ENCODE measurements around the gene GMNN. TPM values are rescaled to one million over a fixed set of nuclear protein-coding genes. Genes with fewer than 3 reads are reported as not detected.
"Not testable (repeated sequence)": the region's sequence is repeated elsewhere in the genome, so short reads cannot be mapped to it uniquely, and the experiment has no call there.

GMNN gene
- total RNA-seq, 2 experiments from 2014 or later, result 80.5 to 82.6 TPM

GRCh38 chr6:24759718-24760117 is 15.0 kb upstream of the GMNN start:
- ChIA-PET POLR2A (no interaction called here), CTCF (no interaction called here)

- CTCF ChIA-PET, result no interaction called here
Measured at GRCh38 chr6:24760210-24760609, 14.5 kb upstream of the GMNN start.

GRCh38 chr6:24761193-24761835 is 13.4 kb upstream of the GMNN start:
- ChIA-PET CTCF (interaction anchor here (0.8 kb wide), 1 partner anchor 16 kb away, joined by 3 read pairs; no protein-coding TSS in a partner anchor), POLR2A (no interaction called here)

More at GRCh38 chr6:24760210-24760609, 14.5 kb upstream of the GMNN start:
- POLR2A ChIA-PET, result no interaction called here

- ChIA-PET POLR2A (no interaction called here), CTCF (no interaction called here)
Measured at GRCh38 chr6:24761851-24762250, 12.9 kb upstream of the GMNN start.

- CTCF ChIA-PET, result no interaction called here
- POLR2A ChIA-PET, result no interaction called here
Measured at GRCh38 chr6:24763578-24763977, 11.2 kb upstream of the GMNN start.

- CTCF ChIA-PET, result interaction anchor here (1.8 kb wide), 1 partner anchor 183 kb away, joined by 8 read pairs; no protein-coding TSS in a partner anchor
- POLR2A ChIA-PET, result interaction anchor here (0.7 kb wide), 1 partner anchor 46 kb away, joined by 4 read pairs; the partner anchor contains the start of gene C6orf62
Measured at GRCh38 chr6:24764833-24765828, 9.6 kb upstream of the GMNN start.

- CTCF ChIA-PET, result interaction anchor here (1.1 to 1.8 kb wide), 2 partner anchors 48 to 184 kb away, joined by 3 to 8 read pairs; no protein-coding TSS in a partner anchor
- POLR2A ChIA-PET, result not testable (repeated sequence)
Measured at GRCh38 chr6:24765968-24766367, 8.8 kb upstream of the GMNN start.

GRCh38 chr6:24766680-24767462 is 7.9 kb upstream of the GMNN start:
- CTCF ChIA-PET, result interaction anchor here (0.7 to 1.8 kb wide), 5 partner anchors 49 to 1444 kb away, joined by 3 to 8 read pairs (median 3); no protein-coding TSS in a partner anchor
- POLR2A ChIA-PET, result no interaction called here

- POLR2A ChIA-PET, result no interaction called here
- CTCF ChIA-PET, result no interaction called here
Measured at GRCh38 chr6:24768361-24768760, 6.4 kb upstream of the GMNN start.

- ChIA-PET POLR2A (interaction anchor here (0.9 to 1.6 kb wide), 3 partner anchors 9 to 54 kb away, joined by 3 to 6 read pairs (median 5); no protein-coding TSS in a partner anchor), CTCF (interaction anchor here (0.7 to 1.5 kb wide), 2 partner anchors 32 to 53 kb away, joined by 3 to 4 read pairs; no protein-coding TSS in a partner anchor)
Measured at GRCh38 chr6:24775520-24776058, 852 bp downstream of the GMNN start.

- POLR2A ChIA-PET, result no interaction called here
- CTCF ChIA-PET, result no interaction called here
Measured at GRCh38 chr6:24777227-24777626, 2.5 kb downstream of the GMNN start.

GRCh38 chr6:24778121-24778520 is 3.4 kb downstream of the GMNN start:
- POLR2A ChIA-PET, result no interaction called here
- CTCF ChIA-PET, result no interaction called here

- ChIA-PET CTCF (interaction anchor here (0.8 kb wide), 1 partner anchor 34 kb away, joined by 3 read pairs; no protein-coding TSS in a partner anchor), POLR2A (no interaction called here)
Measured at GRCh38 chr6:24778878-24779277, 4.1 kb downstream of the GMNN start.

- CTCF ChIA-PET, result interaction anchor here (0.8 kb wide), 1 partner anchor 35 kb away, joined by 3 read pairs; no protein-coding TSS in a partner anchor
- POLR2A ChIA-PET, result no interaction called here
Measured at GRCh38 chr6:24779416-24780016, 4.8 kb downstream of the GMNN start.

GRCh38 chr6:24780206-24780605 is 5.5 kb downstream of the GMNN start:
- POLR2A ChIA-PET, result no interaction called here
- CTCF ChIA-PET, result no interaction called here

GRCh38 chr6:24788031-24788665 is 13.4 kb downstream of the GMNN start:
- POLR2A ChIA-PET, result no interaction called here
- CTCF ChIA-PET, result no interaction called here

GRCh38 chr6:24795106-24795505 is 20.4 kb downstream of the GMNN start:
- CTCF ChIA-PET, result no interaction called here
- POLR2A ChIA-PET, result no interaction called here

- CTCF ChIA-PET, result no interaction called here
Measured at GRCh38 chr6:24796616-24797290, 22.0 kb downstream of the GMNN start.

More at GRCh38 chr6:24796616-24797290, 22.0 kb downstream of the GMNN start:
- POLR2A ChIA-PET, result no interaction called here

Measured in activated CD8-positive, alpha-beta memory T cell treated with anti-CD3 and anti-CD28 coated beads for 36 hours (primary cell).